ENCODE data around the gene JAZF1. TPM values are rescaled to one million over a fixed set of nuclear protein-coding genes. Genes with fewer than 3 reads are reported as not detected.

Gene JAZF1
- total and polyA plus RNA-seq, 2 of the 4 experiments (the other 2 are of a cell fraction) = 8.4 to 10.5 TPM

DNA sequence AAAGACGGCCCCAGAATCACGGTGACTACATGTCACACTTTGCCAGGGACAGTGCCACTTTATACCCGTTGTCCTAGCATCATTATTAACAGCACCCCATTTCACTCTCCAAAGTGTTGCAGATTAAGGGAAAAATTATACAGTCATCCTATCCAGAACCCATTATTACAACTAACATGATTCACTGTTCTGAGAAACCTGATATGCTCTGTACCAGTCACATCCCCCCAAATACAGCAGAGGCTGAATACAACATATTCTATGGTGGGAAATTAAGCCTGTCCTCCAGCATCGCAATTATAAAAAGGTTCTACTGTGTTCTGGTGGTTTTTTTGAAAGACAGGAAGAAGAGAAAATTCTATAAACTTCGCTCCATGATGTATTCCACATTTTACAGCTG lies 162.1 kb downstream of the JAZF1 start (continued):
- TF ChIP-seq, protein P1, sequence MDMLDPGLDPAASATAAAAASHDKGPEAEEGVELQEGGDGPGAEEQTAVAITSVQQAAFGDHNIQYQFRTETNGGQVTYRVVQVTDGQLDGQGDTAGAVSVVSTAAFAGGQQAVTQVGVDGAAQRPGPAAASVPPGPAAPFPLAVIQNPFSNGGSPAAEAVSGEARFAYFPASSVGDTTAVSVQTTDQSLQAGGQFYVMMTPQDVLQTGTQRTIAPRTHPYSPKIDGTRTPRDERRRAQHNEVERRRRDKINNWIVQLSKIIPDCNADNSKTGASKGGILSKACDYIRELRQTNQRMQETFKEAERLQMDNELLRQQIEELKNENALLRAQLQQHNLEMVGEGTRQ (IDR thresholded peaks at IDR 0.05; ENCODE audit: low read depth, low read length) = no peak

- Histone ChIP-seq H2BK20ac (ENCODE audit: low read depth, low read length) (peak overlapping the region; percentile 24; the same call in 1 of the 2 replicates), H4K8ac (ENCODE audit: low read depth in 2 of 2, low read length in 2 of 2) (0 out of 4 replicates have a peak overlapping the region, but pooled peaks of 1 of the 2 experiments have one; percentile 14), H3K4me2 (ENCODE audit: low read depth, low read length) (no peak overlapping the region), H3K4me1 (ENCODE audit: control insufficient read depth, insufficient read depth, low read length) (peaks cover 12% of the 10 kb centered on the region), H2BK120ac (ENCODE audit: low read depth, low read length) (0 out of 2 replicates have a peak overlapping the region, but pooled peaks have one; percentile 7), H4K20me1 (ENCODE audit: insufficient read depth, low read length) (peaks cover 23% of the 10 kb centered on the region; the same call in 1 of the 2 replicates), H4K5ac (ENCODE audit: low read depth, low read length) (no peak overlapping the region), H3K56ac (ENCODE audit: extremely low read depth, insufficient read depth, low read length) (no peak overlapping the region), H2BK15ac (ENCODE audit: low read depth, low read length) (no peak overlapping the region), H4K91ac (ENCODE audit: insufficient read depth, low read depth, low read length) (no peak overlapping the region; the same call in 1 of the 2 replicates), H3K18ac (ENCODE audit: low read depth, low read length) (no peak overlapping the region), H2AK5ac (ENCODE audit: low read depth, low read length) (peak overlapping the region; percentile 43; the same call in 1 of the 2 replicates), H2AK9ac (replicated peaks; ENCODE audit: low read depth, low read length, poor library complexity) (no peak overlapping the region), H3K27ac (ENCODE audit: insufficient read depth, low read length) (no peak overlapping the region), H3K79me1 (ENCODE audit: low read depth in 1 of 2, low read length in 2 of 2) (peaks cover 7 to 58% of the 10 kb centered on the region in 2 experiments; a peak in 3 of 4 replicates), H3K4me3 (ENCODE audit: insufficient read depth, low read depth, low read length) (no peak overlapping the region), H3K9me1 (ENCODE audit: insufficient read depth, low read length) (peaks cover 6% of the 10 kb centered on the region), H3K9ac (ENCODE audit: low read depth, low read length) (no peak overlapping the region), H3K14ac (replicated peaks; ENCODE audit: low read depth, low read length) (no peak overlapping the region), H3K4ac (ENCODE audit: low read depth, low read length) (no peak overlapping the region), H3K9me3 (ENCODE audit: control insufficient read depth, insufficient read depth, low read length) (no peaks in the 10 kb centered on the region), H2BK5ac (ENCODE audit: low read depth, low read length, poor library complexity, severe bottlenecking) (no peak overlapping the region), H3K27me3 (ENCODE audit: control insufficient read depth, insufficient read depth, low read length) (no peaks in the 10 kb centered on the region), H2AFZ (replicated peaks; ENCODE audit: low read length, poor library complexity) (peak overlapping the region; percentile 44), H3K23ac (ENCODE audit: low read depth, low read length) (no peak overlapping the region), H3K36me3 (ENCODE audit: control insufficient read depth, insufficient read depth, low read length) (0 out of 2 replicates have a peak, but pooled peaks cover 2% of the 10 kb centered on the region)
- CTCF ChIA-PET = no interaction called here
- in situ Hi-C loops (cut with MboI; ENCODE audit: low sequenced_read_pairs) (loop anchor here (25.0 kb wide), 1 partner anchor 231 kb away; no protein-coding TSS in a partner anchor), intact Hi-C loops (cut with micrococcal nuclease) (loop anchor here (2.0 kb wide), 1 partner anchor 97 kb away; no protein-coding TSS in a partner anchor), dilution Hi-C loops (cut with HindIII; ENCODE audit: low sequenced_read_pairs, unreplicated experiment) (no loop called here)
- TF ChIP-seq FOS (IDR thresholded peaks at IDR 0.05; ENCODE audit: low read depth, low read length) = no peak
- no peak for TF ChIP-seq CEBPB (IDR thresholded peaks at IDR 0.05; ENCODE audit: low read depth, low read length)
- TF ChIP-seq NFE2L2 (IDR thresholded peaks at IDR 0.05; ENCODE audit: low read depth, low read length) = no peak
- no peak for TF ChIP-seq RFX5 (IDR thresholded peaks at IDR 0.05; ENCODE audit: low read depth, low read length)
- TF ChIP-seq, protein P1 (IDR thresholded peaks at IDR 0.05; ENCODE audit: low read depth, low read length) = no peak
- no peak for TF ChIP-seq MAZ (IDR thresholded peaks at IDR 0.05; ENCODE audit: borderline replicate concordance, low read depth, low read length)
- no peak for TF ChIP-seq RAD21 (IDR thresholded peaks at IDR 0.05; ENCODE audit: low read length)
- no peak for TF ChIP-seq CHD1 (IDR thresholded peaks at IDR 0.05; ENCODE audit: low read depth, low read length)
- no peak for TF ChIP-seq MXI1 (IDR thresholded peaks at IDR 0.05; ENCODE audit: borderline replicate concordance, low read depth, low read length)
- TF ChIP-seq POLR2A (IDR thresholded peaks at IDR 0.05; ENCODE audit: low read depth, low read length) = no peak
- TF ChIP-seq SMC3 (IDR thresholded peaks at IDR 0.05; ENCODE audit: low read depth, low read length) = no peak
- no peak for TF ChIP-seq MAFK (IDR thresholded peaks at IDR 0.05; ENCODE audit: low read depth, low read length)
- TF ChIP-seq BHLHE40 (IDR thresholded peaks at IDR 0.05; ENCODE audit: low read depth, low read length) = no peak
- ATAC-seq (ENCODE audit: low read depth) (no peak), DNase-seq (no peak)
- POLR2A ChIA-PET (ENCODE audit: unreplicated experiment) = no interaction called here
- BruUV-seq (replicated peaks) = no TSS peak
- no CpG with 5 or more reads among the region's 7 CpGs for WGBS, 2 experiments (ENCODE audit: extremely low coverage in 2 of 2, insufficient read length in 1 of 2)
These were observed 162.6 kb downstream of the JAZF1 start for GRCh38 chr7:28018020-28018419.

Data from IMR-90 (cell line).